Nephron (organoid): ENCODE measurements around the gene PALM3.

Experiments used
- H3K27ac Mint-ChIP-seq, 3 experiments: 2 replicates each; pipeline ENCODE4 v1.8.0; 2020; ENCODE audit warnings: mixed read lengths in 3 of 3, mild to moderate bottlenecking in 2 of 3, moderate library complexity in 1 of 3
- H3K27me3 Mint-ChIP-seq: 2 replicates; pipeline ENCODE4 v1.8.0; 2021; ENCODE audit warnings: low read depth, mild to moderate bottlenecking, moderate library complexity, mixed read lengths
- H3K36me3 Mint-ChIP-seq: 2 replicates; pipeline ENCODE4 v1.8.0; 2020; ENCODE audit warnings: low read depth, mixed read lengths
- H3K4me1 Mint-ChIP-seq: 2 replicates; pipeline ENCODE4 v1.8.0; 2020; ENCODE audit warnings: mixed read lengths
- H3K4me3 Mint-ChIP-seq, 3 experiments: 2 replicates each; pipeline ENCODE4 v1.8.0; 2020; ENCODE audit warnings: mild to moderate bottlenecking in 3 of 3, mixed read lengths in 3 of 3, moderate library complexity in 2 of 3
- H3K9me3 Mint-ChIP-seq: 2 replicates; pipeline ENCODE4 v1.8.0; 2020; ENCODE audit warnings: mixed read lengths
- TF ChIP-seq, protein P1 (sequence below), 3 experiments: fragments of 200-600 bp; sonication (generic); IDR thresholded peaks; one replicate each; pipeline ENCODE4 v1.5.0; 2021; ENCODE audit warnings: antibody characterized with exemption in 3 of 3; ENCODE audit not compliant: unreplicated experiment in 3 of 3

PALM3 gene

DNA sequence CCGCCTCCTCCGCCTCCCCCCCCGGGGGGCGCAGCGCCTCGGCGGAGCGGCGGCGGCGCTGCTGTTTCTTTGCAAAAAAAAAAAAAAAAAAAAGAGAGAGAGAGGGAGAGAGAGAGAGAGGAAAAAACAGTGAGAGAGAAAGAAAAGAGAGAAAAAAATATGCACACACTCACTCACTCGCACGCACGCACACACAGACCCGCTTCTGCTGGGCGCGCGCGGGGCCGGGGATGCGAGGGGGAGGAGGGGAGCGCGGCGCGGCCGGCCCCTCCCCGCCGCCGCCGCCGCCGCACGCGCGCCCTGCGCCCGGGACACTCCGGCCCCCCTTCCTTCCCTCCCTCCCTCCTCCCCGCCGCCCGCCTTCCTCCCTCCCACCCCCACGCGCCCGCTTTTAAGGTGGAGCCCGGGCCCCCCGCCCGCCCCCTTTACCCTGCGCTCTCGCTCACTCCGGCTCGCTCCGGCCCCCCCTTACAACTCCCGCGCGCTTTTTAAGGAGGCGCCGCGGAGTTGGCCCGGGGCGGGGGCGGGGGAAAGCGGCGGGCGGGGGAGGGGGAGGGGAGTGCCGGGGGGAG is 28.7 kb upstream of the PALM3 start, which contains the start of gene SAMD1:
Gene SAMD1 (minus strand): TSS at position 243 of the 572 bp plus-strand sequence.
- TF ChIP-seq, protein P1, sequence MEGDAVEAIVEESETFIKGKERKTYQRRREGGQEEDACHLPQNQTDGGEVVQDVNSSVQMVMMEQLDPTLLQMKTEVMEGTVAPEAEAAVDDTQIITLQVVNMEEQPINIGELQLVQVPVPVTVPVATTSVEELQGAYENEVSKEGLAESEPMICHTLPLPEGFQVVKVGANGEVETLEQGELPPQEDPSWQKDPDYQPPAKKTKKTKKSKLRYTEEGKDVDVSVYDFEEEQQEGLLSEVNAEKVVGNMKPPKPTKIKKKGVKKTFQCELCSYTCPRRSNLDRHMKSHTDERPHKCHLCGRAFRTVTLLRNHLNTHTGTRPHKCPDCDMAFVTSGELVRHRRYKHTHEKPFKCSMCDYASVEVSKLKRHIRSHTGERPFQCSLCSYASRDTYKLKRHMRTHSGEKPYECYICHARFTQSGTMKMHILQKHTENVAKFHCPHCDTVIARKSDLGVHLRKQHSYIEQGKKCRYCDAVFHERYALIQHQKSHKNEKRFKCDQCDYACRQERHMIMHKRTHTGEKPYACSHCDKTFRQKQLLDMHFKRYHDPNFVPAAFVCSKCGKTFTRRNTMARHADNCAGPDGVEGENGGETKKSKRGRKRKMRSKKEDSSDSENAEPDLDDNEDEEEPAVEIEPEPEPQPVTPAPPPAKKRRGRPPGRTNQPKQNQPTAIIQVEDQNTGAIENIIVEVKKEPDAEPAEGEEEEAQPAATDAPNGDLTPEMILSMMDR (IDR thresholded peaks at IDR 0.05; ENCODE audit: unreplicated experiment in 3 of 3): no peak
- peaks cover 39% of the 10 kb centered on the region for H3K36me3 Mint-ChIP-seq
- H3K27ac Mint-ChIP-seq: peak within 1 kb of the TSS; percentile 94 to 95 (median 95)

DNA sequence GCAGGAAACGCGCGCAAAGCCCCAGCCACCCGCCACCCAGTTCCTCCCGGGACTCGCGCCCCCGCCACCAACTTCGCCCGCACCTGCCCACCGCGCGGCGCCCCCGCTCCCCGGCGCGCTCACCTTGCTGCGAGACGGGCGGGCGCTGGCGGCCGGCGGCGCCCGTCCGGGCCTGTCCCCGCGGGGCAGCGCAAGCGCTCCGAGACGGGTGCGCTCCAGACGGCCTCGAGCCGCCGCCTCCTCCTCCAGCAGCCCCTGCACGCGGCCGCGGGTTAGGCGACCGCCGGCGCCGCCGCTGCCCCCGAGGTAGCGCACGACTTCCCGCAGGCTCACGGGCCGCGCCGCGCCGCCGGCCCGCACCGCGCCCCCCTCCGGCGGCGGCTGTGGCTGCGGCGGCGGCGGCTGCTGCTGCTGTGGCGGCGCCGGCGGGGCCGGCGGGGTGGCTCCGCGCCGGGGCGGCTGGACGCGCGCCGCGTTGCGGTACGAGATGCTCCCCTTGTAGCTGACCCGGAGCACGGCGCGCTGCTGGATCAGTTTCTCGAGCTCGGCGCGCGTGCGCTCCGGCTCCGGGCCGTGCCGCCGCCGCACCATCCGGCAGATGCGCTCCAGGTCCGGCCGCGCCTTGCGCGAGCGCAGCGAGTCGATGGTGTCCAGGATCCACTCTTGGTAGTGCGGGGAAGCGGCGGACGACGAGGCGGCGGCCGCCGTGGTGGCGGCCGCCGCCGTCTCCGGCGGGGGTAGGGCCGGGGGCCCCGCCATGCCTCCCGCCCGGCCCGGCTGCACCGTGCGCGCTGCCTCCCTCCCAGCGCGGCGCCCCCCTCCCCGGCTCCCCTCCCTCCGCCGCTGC is 28.0 kb upstream of the PALM3 start:
- Mint-ChIP-seq H3K4me3 (peak overlapping the region; percentile 85 to 89 (median 87)), H3K9me3 (peaks cover 11% of the 10 kb centered on the region), H3K27me3 (no peaks in the 10 kb centered on the region), H3K4me1 (peaks cover 18% of the 10 kb centered on the region), H3K36me3 (peaks cover 42% of the 10 kb centered on the region), H3K27ac (peak overlapping the region; percentile 58 to 89 (median 89))
- TF ChIP-seq, protein P1 (IDR thresholded peaks at IDR 0.05; ENCODE audit: unreplicated experiment in 3 of 3): no peak

More for the DNA sequence above, 28.7 kb upstream of the PALM3 start, which contains the start of gene SAMD1:
- peaks cover 15% of the 10 kb centered on the region for H3K4me1 Mint-ChIP-seq
- peak within 1 kb of the TSS; percentile 98 to 100 (median 100) for H3K4me3 Mint-ChIP-seq
- peaks cover 11% of the 10 kb centered on the region for H3K9me3 Mint-ChIP-seq
- H3K27me3 Mint-ChIP-seq: no peaks in the 10 kb centered on the region

DNA sequence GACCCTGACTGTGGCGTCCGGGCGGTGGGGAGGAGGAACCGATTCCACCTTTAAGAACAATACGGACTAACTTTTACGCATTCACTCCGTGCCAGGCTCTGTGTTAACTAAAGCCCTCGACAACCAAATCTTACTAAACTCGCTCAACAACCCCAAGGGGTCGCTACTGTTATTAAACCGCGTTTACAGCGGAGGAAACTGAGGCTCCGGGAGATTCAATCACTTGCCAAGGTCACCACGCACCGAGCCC is 27.5 kb upstream of the PALM3 start:
- TF ChIP-seq, protein P1 (IDR thresholded peaks at IDR 0.05; ENCODE audit: unreplicated experiment in 3 of 3): peak; percentile 18 to 34 (median 28)
- Mint-ChIP-seq H3K27me3 (no peaks in the 10 kb centered on the region), H3K36me3 (peaks cover 37% of the 10 kb centered on the region)

DNA sequence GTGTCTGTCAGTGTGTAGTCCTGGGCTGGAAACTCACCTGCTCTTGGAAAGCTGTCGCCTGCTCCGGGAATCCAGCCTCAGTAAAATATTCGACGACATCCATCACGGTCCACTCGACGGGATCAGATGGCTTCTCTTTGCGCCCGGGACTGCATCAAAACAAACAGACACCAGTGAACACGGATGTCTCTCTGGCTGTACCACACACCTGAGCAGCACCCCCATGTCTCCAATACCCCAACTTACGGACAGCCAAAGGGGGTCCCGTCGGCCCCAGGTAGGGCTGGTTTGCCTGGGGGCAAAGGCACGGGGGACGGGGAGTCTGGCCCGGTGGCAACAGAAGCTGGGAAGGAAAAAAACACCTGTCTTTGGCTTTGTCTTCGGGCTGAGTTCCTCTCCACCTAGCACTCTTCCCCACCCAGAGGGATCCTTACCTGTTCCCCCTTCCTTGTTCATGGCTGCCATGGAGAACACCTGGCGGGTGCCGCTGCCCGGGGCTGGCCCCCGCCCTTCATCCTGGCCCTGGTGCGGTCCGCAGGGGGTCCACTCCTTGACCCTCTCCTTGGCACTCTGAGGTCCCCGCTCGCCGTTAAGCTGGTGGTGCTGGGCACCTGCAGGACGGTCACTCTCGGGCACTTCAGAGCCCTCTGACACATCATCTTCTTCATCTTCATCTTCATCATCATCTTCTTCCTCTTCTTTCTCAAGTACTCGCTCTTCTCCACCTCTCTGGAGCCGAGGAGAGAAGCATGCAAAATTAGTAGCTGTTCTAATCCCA is 26.9 kb upstream of the PALM3 start:
- peaks cover 33% of the 10 kb centered on the region for H3K36me3 Mint-ChIP-seq
- TF ChIP-seq, protein P1 (IDR thresholded peaks at IDR 0.05; ENCODE audit: unreplicated experiment in 3 of 3): no peak
- H3K27me3 Mint-ChIP-seq: no peaks in the 10 kb centered on the region
- peaks cover 7% of the 10 kb centered on the region for H3K9me3 Mint-ChIP-seq
- peak overlapping the region; percentile 58 to 89 (median 78) for H3K27ac Mint-ChIP-seq
- peak overlapping the region; percentile 85 to 89 (median 87) for H3K4me3 Mint-ChIP-seq
- peaks cover 20% of the 10 kb centered on the region for H3K4me1 Mint-ChIP-seq

More for the DNA sequence above, 27.5 kb upstream of the PALM3 start:
- H3K4me1 Mint-ChIP-seq: peaks cover 20% of the 10 kb centered on the region
- H3K4me3 Mint-ChIP-seq: peak overlapping the region; percentile 85 to 89 (median 87)
- H3K27ac Mint-ChIP-seq: peak overlapping the region; percentile 58 to 89 (median 78)
- peaks cover 7% of the 10 kb centered on the region for H3K9me3 Mint-ChIP-seq

DNA sequence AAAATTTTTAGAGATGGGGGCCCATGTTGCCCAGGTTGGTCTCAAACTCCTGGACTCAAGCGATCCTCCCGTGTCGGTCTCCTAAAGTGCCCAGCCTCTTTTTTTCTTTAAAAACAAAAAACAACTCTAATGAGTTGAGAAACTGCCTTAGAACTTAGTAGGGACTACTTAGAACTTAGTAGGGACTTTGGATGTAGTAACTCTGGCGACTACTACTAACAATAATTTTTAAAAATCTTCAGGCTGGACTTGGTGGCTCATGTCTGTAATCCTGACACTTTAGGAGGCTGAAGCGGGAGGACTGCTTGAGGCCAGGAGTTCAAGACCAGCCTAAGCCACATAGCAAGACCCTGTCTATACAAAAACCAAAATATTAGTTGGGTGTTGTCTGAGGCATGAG is 24.2 kb upstream of the PALM3 start:
- Mint-ChIP-seq H3K27ac (no peak overlapping the region), H3K27me3 (no peaks in the 10 kb centered on the region), H3K9me3 (no peaks in the 10 kb centered on the region), H3K4me3 (peak overlapping the region in 2 of 3 experiments; percentile 55 to 66), H3K4me1 (peaks cover 28% of the 10 kb centered on the region), H3K36me3 (peaks cover 24% of the 10 kb centered on the region)
- TF ChIP-seq, protein P1 (IDR thresholded peaks at IDR 0.05; ENCODE audit: unreplicated experiment in 3 of 3): no peak
